PC-3 (cell line): Measurements from ENCODE around the gene WFS1.

Experiments used
- CTCF ChIP-seq: fragments of 300-600 bp; sonication (generic); conservative IDR thresholded peaks from 2 replicates; pipeline ENCODE4 v1.5.1; 2017; ENCODE audit warnings: antibody characterized with exemption, low read depth, mild to moderate bottlenecking, low read length
- EZH2 ChIP-seq: fragments of 300-600 bp; sonication (generic); IDR thresholded peaks from one replicate; pipeline ENCODE4 v1.6.1; 2017; ENCODE audit warnings: antibody characterized with exemption, mild to moderate bottlenecking, low read length; ENCODE audit not compliant: unreplicated experiment
- EZH2phosphoT487 ChIP-seq: fragments of 300-600 bp; sonication (generic); IDR thresholded peaks from 2 replicates; pipeline ENCODE4 v1.6.1; 2018; ENCODE audit warnings: mild to moderate bottlenecking, antibody characterized with exemption, low read length, borderline replicate concordance

- TF ChIP-seq CTCF (no peak), EZH2 (no peak), EZH2phosphoT487 (no peak)
Measured at GRCh38 chr4:6329478-6330383, 60.1 kb downstream of the WFS1 start.
